ENCODE data around the gene RNF168.

- no peak for TF ChIP-seq POLR2A (IDR thresholded peaks at IDR 0.05)
- TF ChIP-seq CTCF (IDR thresholded peaks at IDR 0.05), result no peak
Observed at GRCh38 chr3:196440041-196440537, 63.5 kb downstream of the RNF168 start.
